H1 (cell line): Measurements from ENCODE around the gene DNAH10. TPM values are rescaled to one million over a fixed set of nuclear protein-coding genes. Genes with fewer than 3 reads are reported as not detected.

Experiments used
- CTCF ChIA-PET: fragments of 300-600 bp; sonication (Branson Sonifier 250); formaldehyde crosslinking; loops from one replicate; lab custom pipeline; 2021; ENCODE audit not compliant: partially characterized antibody; lab: Charles Lee
- POLR2A ChIA-PET: fragments of 300-600 bp; sonication (Branson Sonifier 250); formaldehyde crosslinking; loops from one replicate; lab custom pipeline; 2021; ENCODE audit warnings: inconsistent platforms; ENCODE audit not compliant: partially characterized antibody; lab: Charles Lee
- DNase-seq, 2 experiments: peaks; one replicate each; pipeline versions ENCODE4 v3.0.0 to v3.0.0-alpha.2; 2010 to 2022; ENCODE audit warnings: low spot score in 2 of 2, low read depth in 1 of 2, mixed read lengths in 1 of 2
- FAIRE-seq: peaks from 2 replicates; lab custom pipeline; 2011; peaks lifted over from hg19 to GRCh38; lab: Jason Lieb, UNC
- H2AFZ ChIP-seq: 2 replicates; pipeline ENCODE4 v1.8.1; 2012; ENCODE audit warnings: low read length, inconsistent platforms
- H2AK5ac ChIP-seq: 2 replicates; pipeline ENCODE4 v1.6.1; 2013; ENCODE audit warnings: low read depth, low read length
- H2BK120ac ChIP-seq: replicated peaks from 2 replicates; pipeline ENCODE3; 2013; ENCODE audit warnings: low read depth, low read length, inconsistent platforms
- H2BK12ac ChIP-seq: 2 replicates; pipeline ENCODE4 v1.6.1; 2013; ENCODE audit warnings: low read depth, low read length
- H2BK15ac ChIP-seq: 2 replicates; pipeline ENCODE4 v1.6.1; 2013; ENCODE audit warnings: low read length
- H2BK20ac ChIP-seq: 2 replicates; pipeline ENCODE4 v1.6.1; 2013; ENCODE audit warnings: low read length
- H2BK5ac ChIP-seq: 2 replicates; pipeline ENCODE4 v1.6.1; 2013; ENCODE audit warnings: low read depth, low read length
- H3K14ac ChIP-seq: 2 replicates; pipeline ENCODE4 v1.6.1; 2013; ENCODE audit warnings: inconsistent platforms; ENCODE audit not compliant: insufficient read length
- H3K18ac ChIP-seq: 2 replicates; pipeline ENCODE4 v1.6.1; 2013; ENCODE audit warnings: low read length; ENCODE audit errors: extremely low read depth
- H3K23ac ChIP-seq: 2 replicates; pipeline ENCODE4 v1.6.1; 2013; ENCODE audit warnings: inconsistent platforms; ENCODE audit not compliant: insufficient read length
- H3K23me2 ChIP-seq: 2 replicates; pipeline ENCODE4 v1.6.1; 2013; ENCODE audit warnings: low read depth, low read length
- H3K27ac ChIP-seq: 2 replicates; pipeline ENCODE4 v1.6.1; 2011; ENCODE audit warnings: low read depth, low read length, inconsistent platforms
- H3K27me3 ChIP-seq, 4 experiments: replicated peaks in 1 of 4; 1 replicate in 1 of 4; 2 replicates in 3 of 4; pipeline versions ENCODE4 v1.6.1 to v1.8.1; 2011 to 2013; ENCODE audit warnings: low read length in 3 of 4, mild to moderate bottlenecking in 3 of 4, inconsistent platforms in 2 of 4, mixed read lengths in 2 of 4, moderate library complexity in 1 of 4; ENCODE audit not compliant: control insufficient read depth in 3 of 4, insufficient read depth in 3 of 4; ENCODE audit errors: extremely low read depth in 1 of 4
- H3K36me3 ChIP-seq, 4 experiments: 2 replicates each; pipeline versions ENCODE4 v1.6.1 to v1.8.1; 2011 to 2013; ENCODE audit warnings: mild to moderate bottlenecking in 4 of 4, low read length in 3 of 4, moderate library complexity in 2 of 4, control low read depth in 1 of 4, inconsistent platforms in 1 of 4; ENCODE audit not compliant: insufficient read depth in 4 of 4, control insufficient read depth in 2 of 4
- H3K4ac ChIP-seq: replicated peaks from 2 replicates; pipeline ENCODE3; 2013; ENCODE audit warnings: low read length, low read depth, mixed read lengths, inconsistent platforms; ENCODE audit not compliant: insufficient read length
- H3K4me1 ChIP-seq, 4 experiments: replicated peaks in 1 of 4; 1 replicate in 1 of 4; 2 replicates in 3 of 4; pipeline versions ENCODE4 v1.6.1 to v1.8.1; 2011 to 2013; ENCODE audit warnings: low read length in 3 of 4, inconsistent platforms in 2 of 4, mixed read lengths in 1 of 4; ENCODE audit not compliant: insufficient read depth in 4 of 4, control insufficient read depth in 3 of 4
- H3K4me2 ChIP-seq, 2 experiments: 2 replicates each; pipeline versions ENCODE4 v1.6.1 to v1.8.1; 2011 to 2013; ENCODE audit warnings: low read depth in 2 of 2, low read length in 2 of 2, control low read depth in 1 of 2, inconsistent platforms in 1 of 2, mild to moderate bottlenecking in 1 of 2; ENCODE audit not compliant: insufficient read depth in 1 of 2
- H3K4me3 ChIP-seq, 4 experiments: fragments of 200-600, 300-600 bp in 1 of 4; sonication (generic), shearing (Covaris generic), sonication (Bioruptor Twin) in 1 of 4; 2 replicates each; pipeline versions ENCODE4 v1.5.1 to v1.8.1; 2011 to 2016; ENCODE audit warnings: low read length in 4 of 4, low read depth in 3 of 4, control low read depth in 2 of 4, inconsistent platforms in 2 of 4, mild to moderate bottlenecking in 2 of 4, mixed read lengths in 1 of 4, moderate library complexity in 1 of 4; ENCODE audit not compliant: insufficient read depth in 2 of 4; ENCODE audit errors: extremely low read depth in 1 of 4
- H3K56ac ChIP-seq: replicated peaks from 2 replicates; pipeline ENCODE3; 2013; ENCODE audit warnings: low read depth, mild to moderate bottlenecking, mixed read lengths, low read length, inconsistent platforms; ENCODE audit not compliant: insufficient read length
- H3K79me1 ChIP-seq: 2 replicates; pipeline ENCODE4 v1.6.1; 2013; ENCODE audit warnings: low read depth, low read length, control low read depth
- H3K79me2 ChIP-seq, 2 experiments: 2 replicates each; pipeline versions ENCODE4 v1.6.1 to v1.8.1; 2012 to 2013; ENCODE audit warnings: low read length in 2 of 2, mild to moderate bottlenecking in 2 of 2, inconsistent platforms in 1 of 2; ENCODE audit not compliant: insufficient read depth in 2 of 2, control insufficient read depth in 1 of 2
- H3K9ac ChIP-seq, 4 experiments: replicated peaks in 1 of 4; 1 replicate in 1 of 4; 2 replicates in 3 of 4; pipeline versions ENCODE4 v1.6.1 to v1.8.1; 2011 to 2013; ENCODE audit warnings: low read depth in 3 of 4, low read length in 3 of 4, control low read depth in 2 of 4, mild to moderate bottlenecking in 2 of 4, moderate library complexity in 2 of 4, inconsistent platforms in 1 of 4; ENCODE audit errors: extremely low read depth in 1 of 4
- H3K9me3 ChIP-seq, 2 experiments: 2 replicates each; pipeline versions ENCODE4 v1.6.1 to v1.8.1; 2012 to 2013; ENCODE audit warnings: mild to moderate bottlenecking in 2 of 2, moderate library complexity in 2 of 2, control low read depth in 1 of 2, inconsistent platforms in 1 of 2, low read depth in 1 of 2, low read length in 1 of 2, mixed read lengths in 1 of 2; ENCODE audit not compliant: insufficient read depth in 2 of 2
- H4K20me1 ChIP-seq, 2 experiments: replicated peaks in 1 of 2; 2 replicates each; pipeline versions ENCODE3 to v1.8.1; 2011 to 2013; ENCODE audit warnings: inconsistent platforms in 2 of 2, low read length in 2 of 2, mild to moderate bottlenecking in 1 of 2; ENCODE audit not compliant: insufficient read depth in 2 of 2, control insufficient read depth in 1 of 2
- H4K5ac ChIP-seq: 2 replicates; pipeline ENCODE4 v1.6.1; 2013; ENCODE audit warnings: low read length, low read depth, mixed read lengths, inconsistent platforms; ENCODE audit not compliant: insufficient read length
- H4K8ac ChIP-seq: 2 replicates; pipeline ENCODE4 v1.8.0; 2013; ENCODE audit warnings: mild to moderate bottlenecking, moderate library complexity, low read length, inconsistent platforms; ENCODE audit not compliant: insufficient read depth; ENCODE audit errors: extremely low read depth
- H4K91ac ChIP-seq: replicated peaks from 2 replicates; pipeline ENCODE3; 2013; ENCODE audit warnings: low read length, mixed read lengths, inconsistent platforms; ENCODE audit not compliant: insufficient read length
- BCL11A ChIP-seq, 2 experiments: IDR thresholded peaks; one replicate each; pipeline ENCODE4 v1.6.1; 2011; ENCODE audit warnings: low read depth in 2 of 2, low read length in 2 of 2, mild to moderate bottlenecking in 2 of 2
- HDAC2 ChIP-seq, 2 experiments: fragments of 300-600 bp in 1 of 2; sonication (generic) in 1 of 2; IDR thresholded peaks; 2 replicates each; pipeline ENCODE4 v1.6.1; 2011 to 2012; ENCODE audit warnings: low read depth in 2 of 2, low read length in 2 of 2, mild to moderate bottlenecking in 2 of 2, moderate library complexity in 2 of 2, borderline replicate concordance in 1 of 2, inconsistent platforms in 1 of 2
- TAF7 ChIP-seq: optimal IDR thresholded peaks from 2 replicates; pipeline ENCODE3; 2011; ENCODE audit warnings: low read depth, mild to moderate bottlenecking, inconsistent platforms, low read length, moderate library complexity, borderline replicate concordance
- WGBS, 2 experiments: shearing (Covaris generic) in 1 of 2; methylation state at CpG; one replicate each; pipeline versions ENCODE4 v1.1.6 to v1.1.7; 2013 to 2015; ENCODE audit warnings: low lambda C conversion rate in 2 of 2, mixed read lengths in 2 of 2, inconsistent platforms in 1 of 2, low coverage in 1 of 2, missing lambda C conversion rate in 1 of 2; ENCODE audit not compliant: insufficient replicate concordance in 2 of 2, insufficient coverage in 1 of 2, insufficient read length in 1 of 2; ENCODE audit errors: extremely low coverage in 1 of 2, missing lambda C conversion rate in 1 of 2; 5-methylcytosine and 5-hydroxymethylcytosine counted together
- polyA plus RNA-seq, 7 experiments: library from polyadenylated mRNA; depleted of rRNA in 3 of 7; stranded (reverse) in 5 of 7; unstranded in 2 of 7; fragments of >200 nt in 5 of 7; fragments of 200-250 nt in 2 of 7; gene quantifications; 1 replicate in 5 of 7; 2 replicates in 1 of 7; 4 replicates in 1 of 7; pipeline versions ENCODE4 v1.2.1 to v1.2.3, GENCODE V29; 2011 to 2013; ENCODE audit warnings: missing spikeins in 2 of 7, mixed read lengths in 2 of 7
- total RNA-seq: library from RNA; stranded (reverse); fragmentation: NEBNext Ultra II Directional; extraction: Animal tissue kit (Norgen Biotek cat#: 25700); gene quantifications from 2 replicates; pipeline ENCODE4 v1.2.1, GENCODE V29; 2021

Gene DNAH10
- total and polyA plus RNA-seq, 2 of the 8 experiments (the other 6 are each of a cell fraction or from before 2014, with no cell fraction given) = 0.02 to 0.24 TPM

GRCh38 chr12:123712780-123713319 lies 49.3 kb upstream of the DNAH10 start:
- 4% methylated on average over 18 of the region's 26 CpGs; no CpG with 5 or more reads in 1 of the 2 experiments for WGBS, 2 experiments
- Histone ChIP-seq H3K27me3 (no peaks in the 10 kb centered on the region; a peak in 1 of 7 replicates), H3K9me3 (no peaks in the 10 kb centered on the region), H3K4me1 (peaks cover 0 to 9% (median 3%) of the 10 kb centered on the region in 4 experiments; a peak in 5 of 7 replicates)
- TF ChIP-seq HDAC2 (IDR thresholded peaks at IDR 0.05; ENCODE audit: borderline replicate concordance in 1 of 2, low read depth in 2 of 2, low read length in 2 of 2) (0 out of 4 replicates have a peak, but pooled peaks of 1 of the 2 experiments have one; percentile 3), TAF7 (no peak), BCL11A (IDR thresholded peaks at IDR 0.05; ENCODE audit: low read depth in 2 of 2, low read length in 2 of 2) (no peak)
- TF ChIP-seq, all 59 proteins: peak for 1
- DNase-seq = no peak
- H2AK5ac ChIP-seq = no peak overlapping the region
- no peak overlapping the region for H2AFZ ChIP-seq
- H2BK120ac ChIP-seq = no peak overlapping the region
- no peak overlapping the region for H2BK12ac ChIP-seq
- peaks cover 13% of the 10 kb centered on the region; the same call in 1 of the 2 replicates for H3K23me2 ChIP-seq
- H4K8ac ChIP-seq = peak overlapping the region; percentile 95; the same call in 1 of the 2 replicates
- H3K56ac ChIP-seq = peak overlapping the region; percentile 39
- peak overlapping the region; percentile 74 to 90 (median 80) for H3K4me3 ChIP-seq
- peak overlapping the region; percentile 93 for H3K18ac ChIP-seq
- H2BK15ac ChIP-seq = no peak overlapping the region
- H3K14ac ChIP-seq = no peak overlapping the region
- no peak overlapping the region for H3K4ac ChIP-seq
- FAIRE-seq = no peak
- H2BK20ac ChIP-seq = no peak overlapping the region
- H3K9ac ChIP-seq = peak overlapping the region; percentile 88 to 94 (median 92)
- H3K27ac ChIP-seq = peak overlapping the region; percentile 74; the same call in 1 of the 2 replicates
- POLR2A ChIA-PET = interaction anchor here (0.7 to 5.2 kb wide), 20 partner anchors 11 to 480 kb away, joined by 3 to 24 read pairs (median 4); partner anchors contain the start of genes EIF2B1, GTF2H3, MPHOSPH9 and MTRFR
- peak overlapping the region; percentile 73 to 90 for H3K4me2 ChIP-seq
- 0 out of 2 replicates have a peak overlapping the region, but pooled peaks have one; percentile 66 for H2BK5ac ChIP-seq
- CTCF ChIA-PET = interaction anchor here (1.0 to 1.1 kb wide), 2 partner anchors 9 to 49 kb away, joined by 3 read pairs; no protein-coding TSS in a partner anchor
- H3K23ac ChIP-seq = no peak overlapping the region
- H3K79me2 ChIP-seq = peaks cover 11 to 51% of the 10 kb centered on the region in 2 experiments
- H4K20me1 ChIP-seq = peaks cover 4 to 10% of the 10 kb centered on the region in 2 experiments
- H4K91ac ChIP-seq = no peak overlapping the region
- H3K79me1 ChIP-seq = peaks cover 5% of the 10 kb centered on the region; the same call in 1 of the 2 replicates
- H4K5ac ChIP-seq = no peak overlapping the region
- H3K36me3 ChIP-seq = no peaks in the 10 kb centered on the region
